Measurements from ENCODE around the gene FAM222B. TPM values are rescaled to one million over a fixed set of nuclear protein-coding genes. Genes with fewer than 3 reads are reported as not detected.
A peak's percentile ranks its signal among the peaks of the same experiment; 100 is the strongest.

FAM222B gene
- total and polyA plus RNA-seq, 9 of the 15 experiments (the other 6 are each of a cell fraction or from before 2014, with no cell fraction given): 4.0 to 34.6 (median 7.5) TPM

DNA sequence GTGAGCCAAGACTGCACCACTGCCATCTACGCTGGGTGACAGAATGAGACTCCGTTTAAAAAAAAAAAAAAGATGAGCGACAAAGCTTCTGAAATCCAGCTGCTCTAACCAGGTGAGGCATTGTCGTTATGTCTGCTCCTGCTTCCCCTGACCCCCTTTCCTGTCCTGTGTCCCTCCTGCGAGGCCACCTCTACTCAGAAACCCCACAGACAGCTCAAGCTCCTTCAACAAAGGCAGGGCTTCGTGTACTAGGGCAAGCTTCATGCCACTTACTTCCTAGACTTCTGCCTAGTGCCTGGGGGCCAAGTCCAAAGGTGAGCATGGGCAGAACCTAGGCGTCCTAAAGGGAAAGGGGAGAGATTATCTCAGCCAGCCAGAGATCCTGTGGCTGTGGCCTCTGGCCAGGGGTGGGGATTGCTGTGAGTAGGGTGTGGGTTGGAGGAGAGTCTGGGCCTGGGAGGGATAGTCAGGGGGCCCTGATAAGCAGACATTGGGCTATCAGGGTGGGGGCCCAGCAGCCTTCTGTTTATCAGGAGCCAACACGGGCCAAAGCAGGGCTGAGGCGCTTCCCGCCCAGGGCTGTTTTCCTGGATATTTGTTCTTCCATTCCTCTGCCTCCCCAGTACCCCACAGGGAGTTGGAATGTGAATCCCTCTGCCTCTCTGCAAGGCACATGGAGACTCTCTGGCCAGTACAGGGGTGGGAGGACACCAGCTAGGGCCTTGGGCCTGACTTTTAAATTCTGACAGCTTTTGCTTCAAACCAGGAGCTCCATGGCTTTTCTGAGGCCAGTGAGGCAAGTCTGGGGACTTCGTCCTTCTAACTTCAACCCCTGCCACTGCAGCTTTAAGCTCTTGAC lies 22.6 kb upstream of the FAM222B start (continued):
- TF ChIP-seq RCOR1 (IDR thresholded peaks at IDR 0.05; ENCODE audit: borderline replicate concordance in 1 of 2, low read depth in 2 of 2, low read length in 2 of 2) (peak; percentile 91 to 97; a peak in 3 of 4 replicates), RNF2 (IDR thresholded peaks at IDR 0.05) (peak; percentile 96), YBX1 (IDR thresholded peaks at IDR 0.05) (no peak), ZNF124 (CRISPR knock-in tag; IDR thresholded peaks at IDR 0.05) (no peak), POLR3A (IDR thresholded peaks at IDR 0.05; ENCODE audit: borderline replicate concordance, extremely low read depth, insufficient read depth, insufficient read length) (no peak), GATAD2B (IDR thresholded peaks at IDR 0.05; ENCODE audit: borderline replicate concordance) (peak; percentile 98), MCM5 (IDR thresholded peaks at IDR 0.05; ENCODE audit: low read depth) (no peak), MBD1 (CRISPR knock-in tag; IDR thresholded peaks at IDR 0.05) (no peak), ESRRB (CRISPR knock-in tag; IDR thresholded peaks at IDR 0.05; ENCODE audit: borderline replicate concordance) (no peak; the same call in 1 of the 2 replicates), ARNT (IDR thresholded peaks at IDR 0.05) (peak; percentile 95 to 99), RBM14 (IDR thresholded peaks at IDR 0.05; ENCODE audit: borderline replicate concordance, insufficient read depth, low read depth, low read length) (no peak), XRCC5 (IDR thresholded peaks at IDR 0.05; ENCODE audit: low read depth, low read length) (peak; percentile 89; the same call in 1 of the 2 replicates), ZNF76 (CRISPR knock-in tag; IDR thresholded peaks at IDR 0.05; ENCODE audit: borderline replicate concordance) (peak; percentile 86), PHTF2 (CRISPR knock-in tag; IDR thresholded peaks at IDR 0.05) (0 out of 2 replicates have a peak, but pooled peaks have one; percentile 68), NCOA1 (IDR thresholded peaks at IDR 0.05; ENCODE audit: low read depth) (peak; percentile 96), RBM25 (IDR thresholded peaks at IDR 0.05; ENCODE audit: low read depth, low read length, severe bottlenecking) (no peak), FOXA1 (IDR thresholded peaks at IDR 0.05; ENCODE audit: borderline replicate concordance) (no peak), TEAD1 (CRISPR knock-in tag; IDR thresholded peaks at IDR 0.05) (peak; percentile 86 to 92), SREBF2 (CRISPR knock-in tag; IDR thresholded peaks at IDR 0.05) (no peak), BDP1 (IDR thresholded peaks at IDR 0.05; ENCODE audit: insufficient read depth, insufficient read length) (no peak)
- TF ChIP-seq, protein P1, sequence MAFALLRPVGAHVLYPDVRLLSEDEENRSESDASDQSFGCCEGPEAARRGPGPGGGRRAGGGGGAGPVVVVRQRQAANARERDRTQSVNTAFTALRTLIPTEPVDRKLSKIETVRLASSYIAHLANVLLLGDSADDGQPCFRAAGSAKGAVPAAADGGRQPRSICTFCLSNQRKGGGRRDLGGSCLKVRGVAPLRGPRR (CRISPR knock-in tag; IDR thresholded peaks at IDR 0.05): peak; percentile 54
- TF ChIP-seq, protein P2, sequence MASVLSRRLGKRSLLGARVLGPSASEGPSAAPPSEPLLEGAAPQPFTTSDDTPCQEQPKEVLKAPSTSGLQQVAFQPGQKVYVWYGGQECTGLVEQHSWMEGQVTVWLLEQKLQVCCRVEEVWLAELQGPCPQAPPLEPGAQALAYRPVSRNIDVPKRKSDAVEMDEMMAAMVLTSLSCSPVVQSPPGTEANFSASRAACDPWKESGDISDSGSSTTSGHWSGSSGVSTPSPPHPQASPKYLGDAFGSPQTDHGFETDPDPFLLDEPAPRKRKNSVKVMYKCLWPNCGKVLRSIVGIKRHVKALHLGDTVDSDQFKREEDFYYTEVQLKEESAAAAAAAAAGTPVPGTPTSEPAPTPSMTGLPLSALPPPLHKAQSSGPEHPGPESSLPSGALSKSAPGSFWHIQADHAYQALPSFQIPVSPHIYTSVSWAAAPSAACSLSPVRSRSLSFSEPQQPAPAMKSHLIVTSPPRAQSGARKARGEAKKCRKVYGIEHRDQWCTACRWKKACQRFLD (CRISPR knock-in tag; IDR thresholded peaks at IDR 0.05): peak; percentile 97
- TF ChIP-seq, protein P3, sequence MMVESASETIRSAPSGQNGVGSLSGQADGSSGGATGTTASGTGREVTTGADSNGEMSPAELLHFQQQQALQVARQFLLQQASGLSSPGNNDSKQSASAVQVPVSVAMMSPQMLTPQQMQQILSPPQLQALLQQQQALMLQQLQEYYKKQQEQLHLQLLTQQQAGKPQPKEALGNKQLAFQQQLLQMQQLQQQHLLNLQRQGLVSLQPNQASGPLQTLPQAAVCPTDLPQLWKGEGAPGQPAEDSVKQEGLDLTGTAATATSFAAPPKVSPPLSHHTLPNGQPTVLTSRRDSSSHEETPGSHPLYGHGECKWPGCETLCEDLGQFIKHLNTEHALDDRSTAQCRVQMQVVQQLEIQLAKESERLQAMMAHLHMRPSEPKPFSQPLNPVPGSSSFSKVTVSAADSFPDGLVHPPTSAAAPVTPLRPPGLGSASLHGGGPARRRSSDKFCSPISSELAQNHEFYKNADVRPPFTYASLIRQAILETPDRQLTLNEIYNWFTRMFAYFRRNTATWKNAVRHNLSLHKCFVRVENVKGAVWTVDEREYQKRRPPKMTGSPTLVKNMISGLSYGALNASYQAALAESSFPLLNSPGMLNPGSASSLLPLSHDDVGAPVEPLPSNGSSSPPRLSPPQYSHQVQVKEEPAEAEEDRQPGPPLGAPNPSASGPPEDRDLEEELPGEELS (CRISPR knock-in tag; IDR thresholded peaks at IDR 0.05; ENCODE audit: borderline replicate concordance): no peak

All from K562 (cell line).